BLaER1 (cell line): ENCODE data around the gene TMEM100.

Experiments used
- H3K27ac ChIP-seq: shearing (Covaris generic); formaldehyde crosslinking; 2 replicates; pipeline ENCODE4 v1.8.1; 2022
- H3K27me3 ChIP-seq: shearing (Covaris generic); formaldehyde crosslinking; 2 replicates; pipeline ENCODE4 v1.8.1; 2022
- H3K36me3 ChIP-seq: shearing (Covaris generic); formaldehyde crosslinking; 2 replicates; pipeline ENCODE4 v1.8.1; 2022
- H3K4me1 ChIP-seq: shearing (Covaris generic); formaldehyde crosslinking; 2 replicates; pipeline ENCODE4 v1.8.1; 2022
- H3K4me2 ChIP-seq: shearing (Covaris generic); formaldehyde crosslinking; 2 replicates; pipeline ENCODE4 v1.8.1; 2022
- H3K4me3 ChIP-seq: shearing (Covaris generic); formaldehyde crosslinking; 2 replicates; pipeline ENCODE4 v1.8.1; 2022
- H3K9ac ChIP-seq: shearing (Covaris generic); formaldehyde crosslinking; 2 replicates; pipeline ENCODE4 v1.8.1; 2022
- H3K9me3 ChIP-seq: shearing (Covaris generic); formaldehyde crosslinking; 2 replicates; pipeline ENCODE4 v1.8.1; 2022
- H4K20me1 ChIP-seq: shearing (Covaris generic); formaldehyde crosslinking; 2 replicates; pipeline ENCODE4 v1.8.1; 2022
- Cebpa-rat ChIP-seq: shearing (Covaris generic); IDR thresholded peaks from 2 replicates; pipeline ENCODE4 v1.8.1; 2022

The TMEM100 gene

GRCh38 chr17:55690105-55690508 lies 32.6 kb downstream of the TMEM100 start:
- H3K27ac ChIP-seq: peak overlapping the region; percentile 61; the same call in 1 of the 2 replicates
- no peaks in the 10 kb centered on the region for H3K27me3 ChIP-seq
- TF ChIP-seq Cebpa-rat: no peak; the same call in 1 of the 2 replicates
- no peak overlapping the region for H3K4me3 ChIP-seq
- peak overlapping the region; percentile 33; the same call in 1 of the 2 replicates for H3K4me2 ChIP-seq
- H4K20me1 ChIP-seq: no peaks in the 10 kb centered on the region
- H3K9ac ChIP-seq: 0 out of 2 replicates have a peak overlapping the region, but pooled peaks have one; percentile 22
- H3K4me1 ChIP-seq: peaks cover 40% of the 10 kb centered on the region
- 0 out of 2 replicates have a peak, but pooled peaks cover 4% of the 10 kb centered on the region for H3K36me3 ChIP-seq
- H3K9me3 ChIP-seq: peaks cover 26% of the 10 kb centered on the region

DNA sequence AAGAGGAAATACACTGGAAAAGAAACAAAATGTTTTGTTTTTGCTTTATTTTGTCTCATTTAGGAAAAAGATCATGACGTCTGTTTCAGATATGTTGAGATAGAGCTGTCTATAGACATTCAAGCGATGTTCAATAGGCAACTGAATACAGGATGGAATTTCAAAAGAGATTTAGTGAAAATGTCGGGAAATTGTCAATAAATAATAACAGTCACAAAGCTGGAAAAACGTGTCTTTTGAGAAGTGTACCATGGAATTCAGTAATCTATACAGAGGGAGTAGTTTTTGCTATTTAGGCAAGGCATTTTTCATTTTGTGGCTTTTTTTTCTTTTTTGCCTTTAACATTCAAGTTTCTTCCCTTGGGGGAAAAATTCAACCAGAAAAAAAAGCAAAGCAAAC lies 33.0 kb downstream of the TMEM100 start:
- peak overlapping the region; percentile 33; the same call in 1 of the 2 replicates for H3K4me2 ChIP-seq
- H3K9ac ChIP-seq: no peak overlapping the region
- H3K4me1 ChIP-seq: peaks cover 36% of the 10 kb centered on the region
- no peak overlapping the region for H3K4me3 ChIP-seq
- H3K27ac ChIP-seq: peak overlapping the region; percentile 61; the same call in 1 of the 2 replicates
- TF ChIP-seq Cebpa-rat: no peak
- H3K27me3 ChIP-seq: no peaks in the 10 kb centered on the region
- H4K20me1 ChIP-seq: no peaks in the 10 kb centered on the region
- H3K9me3 ChIP-seq: peaks cover 26% of the 10 kb centered on the region
- H3K36me3 ChIP-seq: 0 out of 2 replicates have a peak, but pooled peaks cover 4% of the 10 kb centered on the region

- H3K4me2 ChIP-seq: no peak overlapping the region
- no peaks in the 10 kb centered on the region for H3K27me3 ChIP-seq
- TF ChIP-seq Cebpa-rat: no peak
- H3K9me3 ChIP-seq: peaks cover 26% of the 10 kb centered on the region
- peaks cover 19% of the 10 kb centered on the region for H3K4me1 ChIP-seq
- H3K36me3 ChIP-seq: 0 out of 2 replicates have a peak, but pooled peaks cover 4% of the 10 kb centered on the region
- no peaks in the 10 kb centered on the region for H4K20me1 ChIP-seq
- no peak overlapping the region for H3K4me3 ChIP-seq
- no peak overlapping the region for H3K9ac ChIP-seq
- H3K27ac ChIP-seq: no peak overlapping the region
Measured at GRCh38 chr17:55688057-55688456, 34.6 kb downstream of the TMEM100 start.

DNA sequence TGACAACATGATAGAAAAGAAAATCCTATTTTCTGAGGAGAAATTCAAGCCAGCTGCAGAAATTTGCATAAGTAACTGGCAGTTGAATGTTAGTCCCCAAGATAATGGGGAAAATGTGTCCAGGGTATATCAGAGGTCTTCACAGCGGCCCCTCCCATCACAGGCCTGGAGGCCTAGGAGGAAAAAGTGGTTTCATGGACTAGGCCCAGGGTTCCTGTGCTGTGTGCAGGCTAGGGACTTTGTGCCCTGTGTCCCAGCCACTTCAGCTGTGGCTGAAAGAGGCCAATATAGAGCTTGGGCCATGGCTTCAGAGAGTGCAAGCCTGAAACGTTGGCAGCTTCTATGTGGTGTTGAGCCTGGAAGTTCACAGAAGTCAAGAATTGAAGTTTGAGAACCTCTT lies 35.6 kb downstream of the TMEM100 start:
- H3K27me3 ChIP-seq: no peaks in the 10 kb centered on the region
- TF ChIP-seq Cebpa-rat: no peak
- peaks cover 18% of the 10 kb centered on the region for H3K4me1 ChIP-seq

GRCh38 chr17:55683550-55684315 lies 38.9 kb downstream of the TMEM100 start:
- peaks cover 26% of the 10 kb centered on the region for H3K9me3 ChIP-seq
- no peaks in the 10 kb centered on the region for H3K4me1 ChIP-seq
- no peak overlapping the region for H3K9ac ChIP-seq
- H3K36me3 ChIP-seq: 0 out of 2 replicates have a peak, but pooled peaks cover 4% of the 10 kb centered on the region
- no peak for TF ChIP-seq Cebpa-rat
- H3K27ac ChIP-seq: no peak overlapping the region
- H3K4me3 ChIP-seq: no peak overlapping the region
- no peaks in the 10 kb centered on the region for H4K20me1 ChIP-seq
- H3K4me2 ChIP-seq: no peak overlapping the region
- H3K27me3 ChIP-seq: no peaks in the 10 kb centered on the region

More for the DNA sequence above, 35.6 kb downstream of the TMEM100 start:
- Histone ChIP-seq H3K27ac (no peak overlapping the region), H4K20me1 (no peaks in the 10 kb centered on the region), H3K9me3 (peaks cover 26% of the 10 kb centered on the region), H3K4me2 (no peak overlapping the region), H3K4me3 (no peak overlapping the region), H3K36me3 (0 out of 2 replicates have a peak, but pooled peaks cover 4% of the 10 kb centered on the region), H3K9ac (no peak overlapping the region)

- no peak for TF ChIP-seq Cebpa-rat
- Histone ChIP-seq H3K27ac (no peak overlapping the region), H4K20me1 (no peaks in the 10 kb centered on the region), H3K9ac (no peak overlapping the region), H3K4me1 (no peaks in the 10 kb centered on the region), H3K36me3 (no peaks in the 10 kb centered on the region), H3K4me3 (no peak overlapping the region), H3K27me3 (no peaks in the 10 kb centered on the region), H3K9me3 (peaks cover 6% of the 10 kb centered on the region), H3K4me2 (no peak overlapping the region)
Measured at GRCh38 chr17:55681342-55681700, 41.3 kb downstream of the TMEM100 start.

- no peak overlapping the region for H3K9ac ChIP-seq
- no peak overlapping the region for H3K4me3 ChIP-seq
- H3K27me3 ChIP-seq: no peaks in the 10 kb centered on the region
- no peak overlapping the region for H3K4me2 ChIP-seq
- H4K20me1 ChIP-seq: no peaks in the 10 kb centered on the region
- no peak overlapping the region for H3K27ac ChIP-seq
- no peak for TF ChIP-seq Cebpa-rat
- H3K4me1 ChIP-seq: no peaks in the 10 kb centered on the region
- H3K36me3 ChIP-seq: no peaks in the 10 kb centered on the region
- peaks cover 1% of the 10 kb centered on the region; the same call in 1 of the 2 replicates for H3K9me3 ChIP-seq
Measured at GRCh38 chr17:55680686-55681341, 41.9 kb downstream of the TMEM100 start.

DNA sequence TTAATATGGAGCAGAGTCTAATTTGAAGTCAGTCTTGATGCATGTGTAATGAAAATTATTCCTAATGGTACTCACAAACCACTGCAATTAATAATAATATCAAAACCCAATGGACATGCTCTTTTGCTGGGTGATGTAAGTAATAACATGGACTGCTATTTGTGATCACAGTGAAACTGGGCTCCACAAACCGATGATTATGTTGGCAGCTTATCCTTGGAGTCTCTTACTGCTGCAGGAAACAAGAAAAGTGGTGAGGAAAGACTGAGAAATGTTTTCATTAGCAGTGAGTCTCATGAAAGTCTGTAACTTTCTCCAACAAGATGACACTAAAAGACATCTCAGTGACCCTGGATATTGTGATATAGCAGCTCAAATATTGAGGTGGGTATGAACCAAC lies 45.2 kb downstream of the TMEM100 start:
- 0 out of 2 replicates have a peak, but pooled peaks cover 5% of the 10 kb centered on the region for H3K4me1 ChIP-seq
- H3K4me2 ChIP-seq: no peak overlapping the region
- no peak overlapping the region for H3K27ac ChIP-seq
- no peaks in the 10 kb centered on the region for H4K20me1 ChIP-seq
- H3K4me3 ChIP-seq: no peak overlapping the region
- TF ChIP-seq Cebpa-rat: no peak
- no peaks in the 10 kb centered on the region for H3K27me3 ChIP-seq
- no peaks in the 10 kb centered on the region for H3K36me3 ChIP-seq
- H3K9me3 ChIP-seq: peaks cover 11% of the 10 kb centered on the region
- no peak overlapping the region for H3K9ac ChIP-seq

DNA sequence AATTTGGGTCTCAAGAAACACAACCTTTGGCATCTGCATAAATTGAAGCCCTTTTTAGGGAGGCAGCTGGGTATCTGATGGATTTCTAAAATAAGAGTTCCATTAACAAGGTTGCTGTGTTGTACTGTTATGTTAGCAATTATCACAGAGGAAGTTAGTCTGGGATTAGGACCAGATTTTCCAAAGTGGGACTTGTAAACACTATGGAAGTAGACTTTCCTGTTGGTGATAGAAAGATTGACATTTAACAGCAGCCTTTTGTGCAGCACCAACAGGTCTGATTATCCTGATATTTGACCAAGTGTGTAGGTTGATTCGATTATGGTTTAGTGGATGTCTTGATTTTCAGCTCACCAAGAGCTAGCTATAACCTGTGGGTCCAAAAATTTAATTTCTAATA lies 46.4 kb downstream of the TMEM100 start:
- H3K27me3 ChIP-seq: no peaks in the 10 kb centered on the region
- no peaks in the 10 kb centered on the region for H4K20me1 ChIP-seq
- no peak overlapping the region for H3K9ac ChIP-seq
- H3K27ac ChIP-seq: no peak overlapping the region
- H3K9me3 ChIP-seq: peaks cover 15% of the 10 kb centered on the region
- no peak overlapping the region for H3K4me2 ChIP-seq
- H3K4me3 ChIP-seq: no peak overlapping the region
- no peaks in the 10 kb centered on the region for H3K36me3 ChIP-seq
- no peak for TF ChIP-seq Cebpa-rat
- peaks cover 8% of the 10 kb centered on the region; the same call in 1 of the 2 replicates for H3K4me1 ChIP-seq
